ENCODE measurements around the gene PNLIPRP3. TPM values are rescaled to one million over a fixed set of nuclear protein-coding genes. Genes with fewer than 3 reads are reported as not detected.
A peak's percentile ranks its signal among the peaks of the same experiment; 100 is the strongest.

The PNLIPRP3 gene
- total and polyA plus RNA-seq, 2 of the 8 experiments (the other 6 are each of a cell fraction or from before 2014, with no cell fraction given): not detected

GRCh38 chr10:116477986-116478664, 50.5 kb downstream of the PNLIPRP3 start:
- H3K23ac ChIP-seq (ENCODE audit: insufficient read length): no peak overlapping the region
- DNase-seq (ENCODE audit: low read depth in 1 of 2, low spot score in 2 of 2) (no peak), FAIRE-seq (no peak)
- 81% methylated on average over 12 of the region's 12 CpGs; no CpG with 5 or more reads in 1 of the 2 experiments for whole genome bisulfite sequencing, 2 experiments (ENCODE audit: extremely low coverage in 1 of 2, insufficient coverage in 1 of 2, insufficient read length in 1 of 2, insufficient replicate concordance in 2 of 2, low coverage in 1 of 2, low lambda C conversion rate in 2 of 2, missing lambda C conversion rate in 1 of 2)
- no peak overlapping the region for H3K4me2 ChIP-seq (ENCODE audit: insufficient read depth in 1 of 2, low read depth in 2 of 2, low read length in 2 of 2)
- peak overlapping the region; percentile 35 for H4K91ac ChIP-seq (replicated peaks; ENCODE audit: insufficient read length, low read length)
- H2BK15ac ChIP-seq (ENCODE audit: low read length): peak overlapping the region; percentile 83; the same call in 1 of the 2 replicates
- H3K4ac ChIP-seq (replicated peaks; ENCODE audit: insufficient read length, low read depth, low read length): no peak overlapping the region
- no peaks in the 10 kb centered on the region for H4K20me1 ChIP-seq (replicated peaks in 1 of 2; ENCODE audit: control insufficient read depth in 1 of 2, insufficient read depth in 2 of 2, low read length in 2 of 2)
- peaks cover 3 to 5% of the 10 kb centered on the region in 2 experiments; a peak in 2 of 4 replicates for H3K9me3 ChIP-seq (ENCODE audit: insufficient read depth in 2 of 2, low read depth in 1 of 2, low read length in 1 of 2)
- H2BK120ac ChIP-seq (replicated peaks; ENCODE audit: low read depth, low read length): peak overlapping the region; percentile 80
- H2BK20ac ChIP-seq (ENCODE audit: low read length): peak overlapping the region; percentile 21; the same call in 1 of the 2 replicates
- H3K27ac ChIP-seq (ENCODE audit: low read depth, low read length): no peak overlapping the region
- POLR2A ChIA-PET (ENCODE audit: partially characterized antibody): no interaction called here
- H2BK12ac ChIP-seq (ENCODE audit: low read depth, low read length): peak overlapping the region; percentile 84; the same call in 1 of the 2 replicates
- H3K23me2 ChIP-seq (ENCODE audit: low read depth, low read length): no peaks in the 10 kb centered on the region
- no peak overlapping the region for H3K56ac ChIP-seq (replicated peaks; ENCODE audit: insufficient read length, low read depth, low read length)
- no peak overlapping the region for H2AFZ ChIP-seq (ENCODE audit: low read length)
- no peak overlapping the region for H3K18ac ChIP-seq (ENCODE audit: extremely low read depth, low read length)
- no peaks in the 10 kb centered on the region for H3K4me1 ChIP-seq (replicated peaks in 1 of 4; ENCODE audit: control insufficient read depth in 3 of 4, insufficient read depth in 4 of 4, low read length in 3 of 4)
- H4K8ac ChIP-seq (ENCODE audit: extremely low read depth, insufficient read depth, low read length): no peak overlapping the region
- no peaks in the 10 kb centered on the region for H3K79me2 ChIP-seq (ENCODE audit: control insufficient read depth in 1 of 2, insufficient read depth in 2 of 2, low read length in 2 of 2)
- no peaks in the 10 kb centered on the region for H3K27me3 ChIP-seq (replicated peaks in 1 of 4; ENCODE audit: control insufficient read depth in 3 of 4, extremely low read depth in 1 of 4, insufficient read depth in 3 of 4, low read length in 3 of 4)
- H3K9ac ChIP-seq (replicated peaks in 1 of 4; ENCODE audit: extremely low read depth in 1 of 4, low read depth in 3 of 4, low read length in 3 of 4): no peak overlapping the region
- peak overlapping the region; percentile 60; the same call in 1 of the 2 replicates for H2BK5ac ChIP-seq (ENCODE audit: low read depth, low read length)
- no peak overlapping the region for H4K5ac ChIP-seq (ENCODE audit: insufficient read length, low read depth, low read length)
- CTCF ChIA-PET (ENCODE audit: partially characterized antibody): interaction anchor here (1.4 kb wide), 1 partner anchor 11 kb away, joined by 4 read pairs; no protein-coding TSS in a partner anchor
- H2AK5ac ChIP-seq (ENCODE audit: low read depth, low read length): no peak overlapping the region
- H3K36me3 ChIP-seq (ENCODE audit: control insufficient read depth in 2 of 4, insufficient read depth in 4 of 4, low read length in 3 of 4): no peaks in the 10 kb centered on the region
- H3K14ac ChIP-seq (ENCODE audit: insufficient read length): no peak overlapping the region
- H3K79me1 ChIP-seq (ENCODE audit: low read depth, low read length): no peaks in the 10 kb centered on the region
- H3K4me3 ChIP-seq (ENCODE audit: extremely low read depth in 1 of 4, insufficient read depth in 2 of 4, low read depth in 3 of 4, low read length in 4 of 4): no peak overlapping the region
- TF ChIP-seq CTCF (IDR thresholded peaks at IDR 0.05; ENCODE audit: control extremely low read depth in 1 of 3, insufficient read depth in 1 of 3, low read depth in 1 of 3, low read length in 3 of 3): no peak
- TF ChIP-seq GTF2F1 (IDR thresholded peaks at IDR 0.05; ENCODE audit: borderline replicate concordance, low read depth, low read length): no peak
- TF ChIP-seq FOSL1 (IDR thresholded peaks at IDR 0.05; ENCODE audit: insufficient read depth, low read depth, low read length): no peak
- no peak for TF ChIP-seq TAF7 (optimal IDR thresholded peaks at IDR 0.05; ENCODE audit: borderline replicate concordance, low read depth, low read length)
- TF ChIP-seq RAD21 (IDR thresholded peaks at IDR 0.05 in 1 of 2, conservative IDR thresholded peaks at IDR 0.05 in 1 of 2; ENCODE audit: low read depth in 2 of 2, low read length in 2 of 2): no peak
- no peak for TF ChIP-seq SIN3A (conservative IDR thresholded peaks at IDR 0.05 in 1 of 2, IDR thresholded peaks at IDR 0.05 in 1 of 2; ENCODE audit: low read depth in 1 of 2, low read length in 2 of 2)
- no peak for TF ChIP-seq CHD1 (IDR thresholded peaks at IDR 0.05; ENCODE audit: low read depth, low read length)
- no peak for TF ChIP-seq PHF8 (conservative IDR thresholded peaks at IDR 0.05; ENCODE audit: low read depth, low read length)
- TF ChIP-seq GABPA (IDR thresholded peaks at IDR 0.05; ENCODE audit: borderline replicate concordance, insufficient read depth, low read length): no peak
